Body of pancreas (tissue), 4 donors: ENCODE measurements around the gene TCP10L.

Experiments used
- CTCF ChIP-seq, 7 experiments: fragments of 450-650 bp in 4 of 7; fragments of 200-600 bp in 3 of 7; sonication (generic) in 3 of 7; IDR thresholded peaks; one replicate each; pipeline ENCODE4 v1.5.1; 2016 to 2019; ENCODE audit warnings: antibody characterized with exemption in 7 of 7
- POLR2A ChIP-seq, 3 donors: fragments of 450-650 bp; IDR thresholded peaks; one replicate each; pipeline ENCODE4 v1.6.1; 2016; ENCODE audit warnings: antibody characterized with exemption in 3 of 3, mild to moderate bottlenecking in 2 of 3

- no peak for TF ChIP-seq POLR2A (IDR thresholded peaks at IDR 0.05)
- no peak for TF ChIP-seq CTCF (IDR thresholded peaks at IDR 0.05)
Observed at GRCh38 chr21:32549886-32550285, 35.4 kb downstream of the TCP10L start.
